Bronchial epithelial cell (primary cell): ENCODE measurements around the gene TAS2R16. TPM values are rescaled to one million over a fixed set of nuclear protein-coding genes. Genes with fewer than 3 reads are reported as not detected.
"Not testable (repeated sequence)": the region's sequence is repeated elsewhere in the genome, so short reads cannot be mapped to it uniquely, and the experiment has no call there.

Source experiments
- DNase-seq: peaks from one replicate; pipeline ENCODE4 v3.0.0-alpha.2; 2010; ENCODE audit warnings: low read depth
- FAIRE-seq: peaks from 2 replicates; lab custom pipeline; 2011; peaks lifted over from hg19 to GRCh38; lab: Jason Lieb, UNC
- H3K27me3 ChIP-seq: 2 replicates; pipeline ENCODE4 v1.5.1; 2011; ENCODE audit warnings: low read length; ENCODE audit not compliant: control insufficient read depth, insufficient read depth
- H3K36me3 ChIP-seq: 2 replicates; pipeline ENCODE4 v1.5.1; 2011; ENCODE audit warnings: low read length; ENCODE audit not compliant: control insufficient read depth, insufficient read depth
- H3K4me3 ChIP-seq: 2 replicates; pipeline ENCODE4 v1.5.1; 2011; ENCODE audit warnings: mild to moderate bottlenecking, low read depth, low read length, control low read depth
- total RNA-seq: library from RNA; depleted of rRNA; stranded (reverse); fragments of >200 nt; gene quantifications from 2 replicates; pipeline ENCODE4 v1.2.1, GENCODE V29; 2014
- TF ChIP-seq, protein P1 (sequence below): IDR thresholded peaks from 2 replicates; pipeline ENCODE4 v1.5.1; 2011; ENCODE audit warnings: mild to moderate bottlenecking, moderate library complexity, low read length, control low read depth, inconsistent platforms; ENCODE audit not compliant: insufficient read depth, severe bottlenecking

Gene TAS2R16
- total RNA-seq, 1 donor from 2014 or later: not detected

DNA sequence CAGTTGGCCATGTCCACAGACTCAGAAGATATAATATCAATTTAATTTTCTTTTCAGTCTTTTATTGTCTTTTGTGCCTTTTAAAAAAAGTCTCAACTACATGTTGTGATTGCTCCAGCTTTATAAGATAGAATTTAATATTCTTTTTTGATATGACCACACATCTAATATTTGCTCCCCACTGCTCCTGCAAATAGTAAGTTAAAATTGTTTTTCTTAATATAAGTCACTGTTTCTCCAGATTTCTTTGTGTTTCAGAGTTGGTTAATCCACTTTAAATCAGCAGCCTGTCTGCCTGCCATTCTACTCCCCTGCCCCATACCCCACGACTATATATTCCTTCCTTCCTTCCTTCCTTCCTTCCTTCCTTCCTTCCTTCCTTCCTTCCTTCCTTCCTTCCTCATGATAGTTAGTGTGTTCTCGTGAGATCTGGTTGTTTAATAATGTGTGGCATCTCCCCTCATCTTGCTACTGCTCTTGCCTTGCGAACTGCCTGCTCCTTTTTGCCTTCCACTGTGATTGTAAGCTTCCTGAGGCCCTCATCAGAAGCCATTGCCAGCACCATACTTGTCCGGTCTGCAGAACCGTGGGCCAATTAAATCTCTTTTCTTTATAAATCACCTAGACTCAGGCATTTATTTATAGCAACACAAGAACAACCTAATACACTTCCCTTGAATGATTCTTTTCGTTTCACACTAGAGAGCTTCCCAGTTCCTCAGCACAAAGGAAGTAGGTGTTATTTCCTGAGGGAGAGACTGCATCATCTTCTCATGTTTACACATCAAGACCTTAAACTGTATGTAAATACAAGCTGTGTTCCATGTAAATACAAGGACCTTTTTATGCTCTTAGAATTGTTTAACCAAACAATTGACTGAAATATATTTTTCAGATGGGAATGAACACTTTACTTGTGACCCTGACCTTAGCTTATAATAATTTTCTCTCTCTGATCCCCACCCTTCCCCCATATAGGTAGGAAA lies 24.5 kb downstream of the TAS2R16 start:
- FAIRE-seq: no peak
- TF ChIP-seq, protein P1, sequence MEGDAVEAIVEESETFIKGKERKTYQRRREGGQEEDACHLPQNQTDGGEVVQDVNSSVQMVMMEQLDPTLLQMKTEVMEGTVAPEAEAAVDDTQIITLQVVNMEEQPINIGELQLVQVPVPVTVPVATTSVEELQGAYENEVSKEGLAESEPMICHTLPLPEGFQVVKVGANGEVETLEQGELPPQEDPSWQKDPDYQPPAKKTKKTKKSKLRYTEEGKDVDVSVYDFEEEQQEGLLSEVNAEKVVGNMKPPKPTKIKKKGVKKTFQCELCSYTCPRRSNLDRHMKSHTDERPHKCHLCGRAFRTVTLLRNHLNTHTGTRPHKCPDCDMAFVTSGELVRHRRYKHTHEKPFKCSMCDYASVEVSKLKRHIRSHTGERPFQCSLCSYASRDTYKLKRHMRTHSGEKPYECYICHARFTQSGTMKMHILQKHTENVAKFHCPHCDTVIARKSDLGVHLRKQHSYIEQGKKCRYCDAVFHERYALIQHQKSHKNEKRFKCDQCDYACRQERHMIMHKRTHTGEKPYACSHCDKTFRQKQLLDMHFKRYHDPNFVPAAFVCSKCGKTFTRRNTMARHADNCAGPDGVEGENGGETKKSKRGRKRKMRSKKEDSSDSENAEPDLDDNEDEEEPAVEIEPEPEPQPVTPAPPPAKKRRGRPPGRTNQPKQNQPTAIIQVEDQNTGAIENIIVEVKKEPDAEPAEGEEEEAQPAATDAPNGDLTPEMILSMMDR: no peak
- no peaks in the 10 kb centered on the region for H3K27me3 ChIP-seq

GRCh38 chr7:122968389-122968788 lies 27.1 kb downstream of the TAS2R16 start:
- H3K27me3 ChIP-seq: no peaks in the 10 kb centered on the region
- TF ChIP-seq, protein P1: no peak
- H3K4me3 ChIP-seq: no peak overlapping the region
- H3K36me3 ChIP-seq: no peaks in the 10 kb centered on the region
- FAIRE-seq: no peak
- no peak for DNase-seq

More for the DNA sequence above, 24.5 kb downstream of the TAS2R16 start:
- H3K36me3 ChIP-seq: no peaks in the 10 kb centered on the region
- no peak for DNase-seq
- H3K4me3 ChIP-seq: no peak overlapping the region

DNA sequence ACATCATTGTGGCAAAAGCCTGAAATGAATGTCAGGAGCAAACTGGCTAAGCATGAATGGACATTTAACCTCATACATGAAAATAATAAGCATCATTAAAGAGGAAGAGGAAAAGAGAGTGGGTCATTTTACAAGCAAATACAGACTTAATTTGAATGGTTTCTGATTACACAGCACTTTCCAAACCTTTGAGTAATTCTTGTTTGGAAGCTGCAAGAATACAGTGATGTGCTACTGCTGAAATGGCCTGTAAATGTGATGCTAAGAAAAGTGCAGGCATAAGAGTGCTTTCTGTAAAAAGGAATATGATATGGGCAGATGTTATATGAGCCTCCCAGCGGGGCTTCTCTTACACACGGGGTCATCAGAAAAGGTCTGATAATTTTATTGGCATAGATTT lies 30.2 kb downstream of the TAS2R16 start:
- FAIRE-seq (no peak), DNase-seq (no peak)
- H3K4me3 ChIP-seq: no peak overlapping the region
- H3K36me3 ChIP-seq: no peaks in the 10 kb centered on the region
- TF ChIP-seq, protein P1: no peak
- H3K27me3 ChIP-seq: no peaks in the 10 kb centered on the region

GRCh38 chr7:122953678-122954077 lies 41.8 kb downstream of the TAS2R16 start:
- not testable (repeated sequence) for H3K27me3 ChIP-seq, H3K4me3 ChIP-seq, H3K36me3 ChIP-seq, FAIRE-seq, DNase-seq

GRCh38 chr7:122951006-122951405 lies 44.5 kb downstream of the TAS2R16 start:
- TF ChIP-seq, protein P1: no peak
- Histone ChIP-seq H3K27me3 (no peaks in the 10 kb centered on the region), H3K4me3 (no peak overlapping the region), H3K36me3 (no peaks in the 10 kb centered on the region)
- no peak for FAIRE-seq
- DNase-seq: peak; percentile 79

DNA sequence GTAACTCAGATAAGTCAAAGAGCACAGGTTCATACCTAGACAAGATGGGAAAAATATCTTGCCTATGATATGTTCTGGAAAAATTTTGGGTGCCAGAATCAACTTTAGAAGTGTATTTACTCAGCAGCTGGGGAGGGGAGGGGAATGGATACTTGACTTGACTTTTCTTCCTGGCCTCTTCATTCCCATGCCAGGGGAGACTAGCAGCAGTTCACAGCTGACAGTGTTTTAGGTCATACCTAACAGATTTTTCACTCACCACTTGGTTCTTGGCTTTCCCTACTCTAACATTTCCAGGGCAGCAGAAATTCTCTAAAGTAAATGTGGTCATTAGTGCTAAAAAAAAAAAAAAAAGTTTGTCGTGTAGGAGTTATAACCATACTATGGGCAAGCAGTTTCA lies 46.3 kb downstream of the TAS2R16 start:
- Histone ChIP-seq H3K27me3 (no peaks in the 10 kb centered on the region), H3K36me3 (no peaks in the 10 kb centered on the region), H3K4me3 (no peak overlapping the region)
- FAIRE-seq (no peak), DNase-seq (no peak)
- TF ChIP-seq, protein P1: no peak
